ENCODE results near the gene APPL1.

GRCh38 chr3:57224856-57225255, 2.7 kb upstream of the APPL1 start:
- TF ChIP-seq, protein P1, sequence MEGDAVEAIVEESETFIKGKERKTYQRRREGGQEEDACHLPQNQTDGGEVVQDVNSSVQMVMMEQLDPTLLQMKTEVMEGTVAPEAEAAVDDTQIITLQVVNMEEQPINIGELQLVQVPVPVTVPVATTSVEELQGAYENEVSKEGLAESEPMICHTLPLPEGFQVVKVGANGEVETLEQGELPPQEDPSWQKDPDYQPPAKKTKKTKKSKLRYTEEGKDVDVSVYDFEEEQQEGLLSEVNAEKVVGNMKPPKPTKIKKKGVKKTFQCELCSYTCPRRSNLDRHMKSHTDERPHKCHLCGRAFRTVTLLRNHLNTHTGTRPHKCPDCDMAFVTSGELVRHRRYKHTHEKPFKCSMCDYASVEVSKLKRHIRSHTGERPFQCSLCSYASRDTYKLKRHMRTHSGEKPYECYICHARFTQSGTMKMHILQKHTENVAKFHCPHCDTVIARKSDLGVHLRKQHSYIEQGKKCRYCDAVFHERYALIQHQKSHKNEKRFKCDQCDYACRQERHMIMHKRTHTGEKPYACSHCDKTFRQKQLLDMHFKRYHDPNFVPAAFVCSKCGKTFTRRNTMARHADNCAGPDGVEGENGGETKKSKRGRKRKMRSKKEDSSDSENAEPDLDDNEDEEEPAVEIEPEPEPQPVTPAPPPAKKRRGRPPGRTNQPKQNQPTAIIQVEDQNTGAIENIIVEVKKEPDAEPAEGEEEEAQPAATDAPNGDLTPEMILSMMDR (IDR thresholded peaks at IDR 0.05; ENCODE audit: poor library complexity) = no peak
- no peak for TF ChIP-seq EZH2 (IDR thresholded peaks at IDR 0.05; ENCODE audit: borderline replicate concordance)
- TF ChIP-seq EZH2phosphoT487 (IDR thresholded peaks at IDR 0.05; ENCODE audit: low read depth, severe bottlenecking, unreplicated experiment) = no peak

All from hepatocyte (in vitro differentiated cells).